ENCODE results near the gene AKAP11.
A peak's percentile ranks its signal among the peaks of the same experiment; 100 is the strongest.

AKAP11 gene

GRCh38 chr13:42329239-42329638 is 57.3 kb downstream of the AKAP11 start:
- DNase-seq (ENCODE audit: low read depth in 1 of 2, low spot score in 1 of 2), result no peak

GRCh38 chr13:42331009-42331408 is 59.1 kb downstream of the AKAP11 start:
- no peak for DNase-seq (ENCODE audit: low read depth in 1 of 2, low spot score in 1 of 2)

GRCh38 chr13:42333613-42334328 is 61.8 kb downstream of the AKAP11 start:
- DNase-seq (ENCODE audit: low read depth in 1 of 2, low spot score in 1 of 2), result no peak

GRCh38 chr13:42334329-42334706 is 62.4 kb downstream of the AKAP11 start:
- DNase-seq (ENCODE audit: low read depth in 1 of 2, low spot score in 1 of 2), result no peak

GRCh38 chr13:42337808-42338600 is 66.1 kb downstream of the AKAP11 start:
- DNase-seq (ENCODE audit: low read depth in 1 of 2, low spot score in 1 of 2), result no peak

DNA sequence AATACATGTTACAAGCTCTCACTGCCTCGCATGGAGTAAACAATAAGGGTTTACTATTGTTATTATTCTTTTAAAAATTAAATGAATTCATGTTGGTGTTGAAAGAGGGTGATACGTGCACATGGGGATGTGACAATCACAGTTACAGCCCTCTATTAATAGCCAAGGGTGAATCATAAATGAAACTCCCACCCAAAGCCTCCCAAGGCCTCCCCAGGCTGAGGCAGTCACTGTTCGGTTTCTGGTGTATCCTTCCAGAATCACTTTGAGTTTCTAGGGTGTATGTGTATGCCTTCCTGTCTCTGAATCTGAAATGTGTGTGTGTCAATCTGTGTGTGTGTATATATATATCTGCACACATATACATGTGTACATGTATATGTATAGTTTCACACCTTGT is 73.4 kb downstream of the AKAP11 start:
- DNase-seq (ENCODE audit: low read depth in 1 of 2, low spot score in 1 of 2), result no peak

DNA sequence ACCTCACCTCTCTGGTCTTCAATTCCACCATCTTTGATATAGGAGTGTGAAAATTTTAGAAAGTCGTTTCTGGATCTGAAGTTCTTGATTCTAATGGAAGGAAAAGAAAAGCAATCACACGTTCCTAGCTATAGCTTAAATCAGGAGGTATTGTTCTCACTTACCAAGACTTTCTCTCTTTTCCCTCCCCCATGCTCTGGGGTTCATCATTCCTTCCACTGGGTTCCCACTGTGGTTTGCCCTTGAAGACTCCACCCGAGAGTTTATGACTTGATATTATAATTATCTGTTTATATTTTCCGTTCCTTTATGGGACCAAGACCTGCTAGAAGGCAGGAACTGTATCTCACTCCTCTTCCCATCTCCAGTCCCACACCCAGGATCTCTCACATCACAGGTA is 76.6 kb downstream of the AKAP11 start:
- no peak for DNase-seq (ENCODE audit: low read depth in 1 of 2, low spot score in 1 of 2)

DNA sequence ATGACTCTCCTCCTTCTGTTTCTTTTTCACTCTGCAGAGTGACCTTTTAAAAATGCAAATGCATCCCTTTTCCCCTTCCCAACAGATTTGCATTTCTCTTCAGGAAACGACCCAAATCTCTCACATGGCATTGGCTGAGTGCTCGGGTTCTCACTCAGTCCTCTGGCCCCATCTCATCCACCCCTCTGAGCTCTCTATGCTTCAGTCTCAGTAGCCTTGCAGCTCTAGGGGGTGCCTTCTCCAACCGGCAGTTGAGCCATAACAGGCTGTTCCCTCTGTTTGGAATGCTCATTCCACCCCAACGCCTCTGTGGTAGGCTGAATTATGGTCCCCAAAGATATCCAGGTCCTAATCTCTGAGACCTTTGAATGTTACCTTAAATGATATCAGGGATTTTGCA is 78.2 kb downstream of the AKAP11 start:
- DNase-seq (ENCODE audit: low read depth in 1 of 2, low spot score in 1 of 2), result no peak

GRCh38 chr13:42354241-42355091 is 82.5 kb downstream of the AKAP11 start:
- DNase-seq (ENCODE audit: low read depth in 1 of 2, low spot score in 1 of 2), result no peak

- DNase-seq (ENCODE audit: low read depth in 1 of 2, low spot score in 1 of 2), result peak in 1 of 2 donors; percentile 35
Measured at GRCh38 chr13:42355092-42355485, 83.1 kb downstream of the AKAP11 start.

- DNase-seq (ENCODE audit: low read depth in 1 of 2, low spot score in 1 of 2), result no peak
Measured at GRCh38 chr13:42355491-42356183, 83.7 kb downstream of the AKAP11 start.

DNA sequence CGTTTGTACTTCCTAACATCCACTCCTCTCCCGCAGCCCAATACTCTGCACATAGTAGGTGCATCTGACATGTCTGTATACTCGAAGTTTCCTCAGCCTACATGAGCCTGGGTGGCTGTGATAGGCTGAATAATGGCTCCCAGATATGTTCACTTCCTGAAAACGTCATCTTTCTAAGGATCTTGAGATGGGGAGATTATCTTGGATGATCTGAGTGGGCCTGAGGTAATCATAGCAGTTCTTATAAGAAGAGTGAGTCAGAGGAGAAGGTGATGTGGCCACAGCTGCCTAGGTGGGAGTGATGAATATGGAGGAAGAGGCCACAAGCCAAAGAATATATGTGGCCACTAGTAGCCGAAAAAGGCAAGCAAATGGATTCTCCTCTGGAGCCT is 84.2 kb downstream of the AKAP11 start:
- DNase-seq (ENCODE audit: low read depth in 1 of 2, low spot score in 1 of 2), result no peak

DNA sequence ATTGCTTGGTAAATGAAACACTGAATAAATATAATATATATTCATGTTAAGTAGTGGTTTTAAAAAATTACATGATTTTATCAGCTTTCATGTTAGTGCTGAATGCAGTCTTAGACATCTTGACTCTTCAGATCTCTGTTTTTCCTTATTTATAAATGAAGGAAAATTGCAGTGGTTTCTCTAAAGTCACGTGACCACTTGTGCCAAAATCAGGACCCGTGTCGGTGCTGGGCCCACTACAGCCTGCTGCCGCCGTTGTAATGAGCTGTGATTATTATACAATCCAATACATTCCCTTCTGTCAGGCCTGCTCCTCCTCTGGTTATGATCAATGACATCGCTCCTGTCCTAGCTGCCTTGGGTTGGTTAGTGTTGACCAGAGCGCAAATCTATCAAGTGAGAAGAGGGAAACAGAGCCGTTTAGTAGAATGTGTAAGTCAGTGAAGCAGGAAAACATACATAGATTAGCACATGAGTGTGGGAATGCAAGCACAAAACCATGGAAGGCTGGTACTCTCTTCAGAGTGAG is 88.2 kb downstream of the AKAP11 start:
- no peak for DNase-seq (ENCODE audit: low read depth in 1 of 2, low spot score in 1 of 2)

DNA sequence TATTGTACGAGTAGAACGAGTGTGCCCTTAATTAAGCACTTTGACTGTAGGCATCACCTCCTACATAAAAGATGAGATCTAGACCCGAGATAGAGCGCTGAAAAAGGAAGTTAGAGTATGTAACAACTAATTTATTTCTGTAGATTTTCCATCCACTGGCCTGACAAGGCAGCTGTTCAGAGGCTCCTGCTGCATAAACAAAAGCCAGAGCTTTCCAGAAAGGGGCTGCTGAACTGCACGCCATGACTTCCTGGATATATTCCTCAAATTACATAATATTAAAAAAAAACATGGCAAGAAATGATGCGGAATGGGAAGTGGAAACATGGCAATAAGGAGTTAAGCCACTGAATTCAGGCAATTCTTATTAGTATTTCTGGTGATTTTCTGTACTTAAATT is 89.7 kb downstream of the AKAP11 start:
- no peak for DNase-seq (ENCODE audit: low read depth in 1 of 2, low spot score in 1 of 2)

DNA sequence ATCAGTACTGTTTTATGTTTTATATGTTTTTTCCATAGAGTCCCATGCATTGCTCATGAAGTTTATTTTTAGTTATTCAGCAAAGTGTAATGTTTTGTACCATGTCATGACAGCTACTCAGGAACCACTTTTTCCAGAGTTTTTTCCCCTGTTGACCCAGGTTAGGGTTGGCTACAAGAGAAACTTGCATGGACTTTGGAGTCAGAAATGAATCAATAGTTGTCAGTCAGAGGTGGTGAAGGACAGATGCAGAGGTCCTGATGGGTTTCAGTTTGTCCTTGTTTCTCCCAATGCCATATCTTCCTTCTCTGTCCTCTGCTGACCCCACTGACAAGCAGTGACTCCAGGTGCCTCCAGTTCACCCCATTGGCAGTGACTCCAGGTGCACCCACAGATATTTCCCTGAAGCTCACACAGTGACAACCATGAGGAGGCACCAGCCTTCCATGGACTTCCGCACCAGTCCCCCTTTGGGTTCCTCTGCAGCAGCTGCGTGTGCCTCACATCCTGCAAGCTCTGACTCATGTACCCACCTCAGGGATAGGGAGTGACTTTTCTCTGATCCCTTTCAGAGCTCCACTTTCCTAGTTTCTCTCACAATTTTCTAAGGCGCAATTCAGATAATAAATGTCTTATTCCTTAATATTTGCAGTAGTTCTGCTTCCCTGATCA is 92.1 kb downstream of the AKAP11 start:
- DNase-seq (ENCODE audit: low read depth in 1 of 2, low spot score in 1 of 2), result no peak

- DNase-seq (ENCODE audit: low read depth in 1 of 2, low spot score in 1 of 2), result no peak
Measured at GRCh38 chr13:42364613-42365000, 92.7 kb downstream of the AKAP11 start.

GRCh38 chr13:42367831-42368230 is 95.9 kb downstream of the AKAP11 start:
- no peak for DNase-seq (ENCODE audit: low read depth in 1 of 2, low spot score in 1 of 2)

DNA sequence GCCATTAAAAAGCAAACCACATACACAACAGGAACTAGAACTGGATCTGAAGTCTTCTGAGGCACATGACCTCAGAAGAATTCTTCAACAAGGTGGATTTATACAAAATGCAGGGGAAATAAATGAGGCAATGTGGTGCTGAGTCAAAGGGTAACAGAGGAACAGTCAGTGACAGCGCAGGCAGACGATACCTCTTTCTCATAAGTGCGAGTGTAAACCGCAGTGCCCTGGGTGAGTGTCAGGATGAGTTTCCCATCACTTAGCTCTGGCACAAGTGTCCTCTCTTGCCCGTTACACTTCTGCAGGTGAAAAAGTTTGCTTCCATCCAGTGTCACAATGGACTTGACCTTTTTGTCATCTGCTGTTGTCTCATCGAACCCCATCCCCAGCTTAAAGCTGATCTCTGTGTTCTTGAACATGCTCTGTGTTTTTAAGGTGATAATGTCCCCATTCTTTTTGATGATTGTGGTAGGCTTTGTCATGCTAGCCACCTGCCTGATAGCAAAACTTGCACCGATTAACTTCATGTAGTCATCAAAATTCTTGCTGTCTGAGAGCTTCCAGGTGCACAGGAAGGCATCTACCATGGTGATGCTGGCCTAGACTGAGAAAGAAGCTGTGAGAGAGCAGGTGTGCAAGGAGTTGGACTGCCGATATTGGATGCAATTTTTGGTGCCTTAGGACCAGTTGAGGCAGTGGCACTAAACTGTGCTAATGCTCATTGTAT is 97.3 kb downstream of the AKAP11 start:
- DNase-seq (ENCODE audit: low read depth in 1 of 2, low spot score in 1 of 2), result no peak

DNA sequence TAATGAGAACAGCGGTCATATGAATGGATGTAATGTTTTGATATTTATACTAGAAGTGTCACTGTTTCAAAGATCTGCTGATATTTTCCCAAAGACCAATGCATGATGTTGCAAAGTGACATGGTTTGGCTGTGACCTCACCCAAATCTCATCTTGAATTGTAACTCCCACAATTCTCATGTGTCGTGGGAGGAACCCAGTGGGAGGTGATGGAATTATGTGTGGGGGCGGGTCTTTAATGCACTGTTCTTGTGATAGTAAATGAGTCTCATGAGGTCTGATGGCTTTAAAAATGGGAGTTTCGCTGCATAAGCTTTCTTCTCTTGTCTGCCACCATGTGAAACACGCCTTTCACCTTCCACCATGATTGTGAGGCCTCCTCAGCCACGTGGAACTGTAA is 98.3 kb downstream of the AKAP11 start:
- no peak for DNase-seq (ENCODE audit: low read depth in 1 of 2, low spot score in 1 of 2)
